GM19239 (cell line): ENCODE results near the gene C1orf105.
A peak's percentile ranks its signal among the peaks of the same experiment; 100 is the strongest.

Source experiments
- DNase-seq: peaks from one replicate; pipeline ENCODE4 v3.0.0; 2011; ENCODE audit warnings: low spot score; ENCODE audit not compliant: insufficient read length
- FAIRE-seq: peaks from 2 replicates; lab custom pipeline; 2011; peaks lifted over from hg19 to GRCh38; lab: Jason Lieb, UNC

C1orf105 gene

DNA sequence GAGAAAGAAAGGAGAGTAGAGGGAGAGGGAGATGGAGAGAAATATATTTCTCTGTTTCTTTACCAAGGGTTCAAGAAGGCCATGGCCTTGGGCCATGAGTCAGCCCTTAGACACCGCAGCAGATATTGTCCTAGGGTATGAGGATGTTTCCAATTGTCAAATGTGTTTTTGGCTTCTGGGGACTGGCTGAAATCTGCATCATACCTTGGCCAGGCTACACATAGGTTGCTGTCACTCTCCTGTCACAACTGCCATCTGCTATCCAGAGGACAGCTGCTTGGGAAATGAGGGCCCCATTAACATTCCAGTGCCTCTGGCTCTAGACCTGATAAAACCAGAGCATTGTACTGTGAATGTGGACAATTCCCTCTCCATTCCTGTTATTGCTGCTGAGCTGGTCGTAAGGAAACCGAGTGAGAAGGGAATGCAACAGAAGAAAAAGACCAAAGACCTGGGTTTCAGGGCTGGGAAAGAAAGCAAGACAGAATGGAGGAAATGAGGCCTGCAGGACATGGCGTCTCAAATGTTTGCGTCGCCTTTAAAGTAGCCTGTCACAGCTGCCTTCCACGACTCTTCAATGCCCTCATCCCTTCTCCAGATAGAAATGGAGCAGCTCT lies 32.2 kb downstream of the C1orf105 start:
- FAIRE-seq = no peak
- no peak for DNase-seq

GRCh38 chr1:172453153-172453545 lies 32.7 kb downstream of the C1orf105 start:
- no peak for FAIRE-seq

GRCh38 chr1:172453607-172454006 lies 33.1 kb downstream of the C1orf105 start:
- no peak for FAIRE-seq
- DNase-seq = no peak

More at GRCh38 chr1:172453153-172453545, 32.7 kb downstream of the C1orf105 start:
- DNase-seq = no peak

DNA sequence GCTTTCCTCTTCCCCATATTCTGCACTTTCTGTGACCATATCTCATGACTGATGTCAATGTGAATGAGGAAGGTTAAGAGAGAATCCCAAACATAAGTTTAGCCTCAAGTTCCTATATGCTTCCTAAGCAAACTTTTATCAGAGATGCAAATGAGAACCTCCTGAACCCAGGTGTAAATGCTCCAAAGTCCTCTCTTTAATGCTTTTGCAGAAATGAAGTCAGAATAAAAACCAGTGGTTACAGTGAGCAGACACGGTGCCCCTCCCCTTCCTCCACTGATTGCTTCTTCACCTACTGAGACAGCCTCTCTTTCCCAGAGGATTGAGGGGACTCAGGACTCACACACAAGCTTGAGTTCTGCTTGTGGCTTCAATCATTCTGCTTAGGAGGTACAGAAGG lies 35.0 kb downstream of the C1orf105 start:
- no peak for DNase-seq
- FAIRE-seq = no peak

- DNase-seq (no peak), FAIRE-seq (no peak)
These were observed 35.9 kb downstream of the C1orf105 start for GRCh38 chr1:172456344-172456769.

DNA sequence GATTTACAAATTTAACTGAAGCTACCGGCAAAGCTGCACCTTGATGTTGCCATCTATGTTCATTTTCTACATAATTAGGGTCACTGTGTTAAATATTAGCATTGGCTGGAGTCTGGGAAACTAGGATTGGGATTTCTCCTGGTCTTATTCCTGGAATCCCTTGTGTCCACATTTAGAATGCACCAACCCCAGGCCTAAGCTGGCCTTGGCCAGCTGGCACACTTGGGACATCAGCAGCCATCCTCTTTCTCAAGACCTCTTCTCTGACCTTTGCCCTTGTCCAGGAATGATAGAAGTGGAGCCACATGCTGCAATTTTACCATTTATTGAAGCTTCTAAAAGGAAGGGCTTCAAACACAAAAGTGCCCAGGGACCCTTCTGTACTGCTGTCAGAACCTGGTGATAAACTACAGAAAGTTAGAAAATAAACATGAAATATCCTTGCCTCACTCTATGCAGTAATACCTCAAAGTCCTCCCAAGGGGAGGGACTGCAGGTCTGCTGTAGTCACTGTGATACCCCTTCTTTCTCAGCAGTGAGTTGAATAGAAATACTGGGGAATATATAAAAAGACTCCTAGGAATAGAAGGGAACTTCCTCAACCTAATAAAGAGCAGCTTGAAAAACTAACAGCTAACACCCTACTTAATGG lies 37.1 kb downstream of the C1orf105 start:
- FAIRE-seq (no peak), DNase-seq (no peak)

DNA sequence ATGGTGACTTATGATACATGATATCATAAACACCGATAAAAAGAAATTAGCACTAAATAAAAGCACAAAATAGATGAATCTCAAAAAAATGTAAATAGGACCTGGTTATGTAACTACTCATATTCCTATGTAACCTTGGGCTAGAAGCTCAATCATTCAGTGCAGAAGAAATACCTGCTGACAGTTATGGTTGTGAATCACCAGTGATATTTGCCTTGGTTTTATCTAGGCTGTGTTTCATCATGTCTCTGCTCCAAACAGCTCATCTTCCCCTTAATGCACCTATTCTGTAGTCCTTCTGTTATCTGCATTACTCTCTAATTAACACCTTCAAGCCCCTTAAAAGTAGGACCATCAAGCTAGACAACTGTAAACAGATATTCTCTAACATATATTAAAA lies 39.7 kb downstream of the C1orf105 start:
- no peak for FAIRE-seq
- no peak for DNase-seq

GRCh38 chr1:172460887-172461315 lies 40.4 kb downstream of the C1orf105 start:
- FAIRE-seq (no peak), DNase-seq (no peak)

GRCh38 chr1:172465617-172466016 lies 45.1 kb downstream of the C1orf105 start:
- DNase-seq (no peak), FAIRE-seq (no peak)

DNA sequence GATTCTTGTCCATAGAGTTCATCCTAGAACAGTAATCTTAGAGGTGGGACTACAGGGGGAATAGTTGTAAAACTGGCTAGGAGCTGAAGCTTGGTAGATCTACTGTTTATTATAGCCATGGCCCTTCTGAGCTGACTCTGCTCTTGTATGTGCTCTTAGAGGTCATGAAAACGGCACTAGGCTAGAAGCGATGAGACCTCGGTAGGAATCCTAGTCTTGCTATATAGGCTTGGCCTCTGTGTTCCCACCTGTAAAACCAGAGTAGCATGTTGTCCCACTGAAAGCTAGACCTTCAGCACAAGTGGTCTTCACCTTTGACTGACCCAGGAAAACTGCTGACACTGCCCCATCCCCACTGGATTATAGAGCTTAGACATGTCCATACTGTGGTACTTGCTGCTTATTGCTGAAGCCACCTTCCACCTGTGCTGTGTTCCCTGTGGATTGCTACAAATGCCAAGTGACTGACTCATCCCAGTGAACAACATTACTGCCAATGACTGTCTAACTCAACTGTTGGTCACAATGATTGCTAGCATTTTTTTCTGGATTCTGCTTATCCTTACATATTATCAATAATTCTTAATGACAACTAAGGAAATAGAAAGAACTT lies 46.4 kb downstream of the C1orf105 start:
- no peak for DNase-seq

DNA sequence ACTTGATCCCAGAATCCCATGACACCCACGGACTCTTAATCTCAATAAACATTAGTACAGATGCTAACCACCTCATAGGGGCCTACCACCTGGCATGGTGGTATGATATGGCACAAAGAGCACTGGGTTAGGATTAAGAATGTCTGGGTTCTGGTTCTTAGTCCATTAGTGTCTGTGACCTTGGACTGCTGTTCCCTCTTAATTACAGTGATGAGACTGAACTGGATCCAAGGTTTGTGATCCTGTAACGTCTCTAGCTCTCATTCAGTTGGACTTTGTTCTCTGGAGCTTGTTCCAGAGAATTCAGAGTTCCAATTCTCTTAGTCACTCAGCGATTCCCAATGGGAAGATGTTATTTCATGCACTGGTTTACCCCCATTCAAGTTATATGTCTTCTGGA lies 47.0 kb downstream of the C1orf105 start:
- no peak for DNase-seq
- FAIRE-seq = no peak

More for the DNA sequence above, 46.4 kb downstream of the C1orf105 start:
- no peak for FAIRE-seq

GRCh38 chr1:172468296-172468695 lies 47.8 kb downstream of the C1orf105 start:
- DNase-seq (no peak), FAIRE-seq (no peak)

- FAIRE-seq = no peak
- DNase-seq = no peak
These were observed 49.2 kb downstream of the C1orf105 start for GRCh38 chr1:172469717-172470116.

DNA sequence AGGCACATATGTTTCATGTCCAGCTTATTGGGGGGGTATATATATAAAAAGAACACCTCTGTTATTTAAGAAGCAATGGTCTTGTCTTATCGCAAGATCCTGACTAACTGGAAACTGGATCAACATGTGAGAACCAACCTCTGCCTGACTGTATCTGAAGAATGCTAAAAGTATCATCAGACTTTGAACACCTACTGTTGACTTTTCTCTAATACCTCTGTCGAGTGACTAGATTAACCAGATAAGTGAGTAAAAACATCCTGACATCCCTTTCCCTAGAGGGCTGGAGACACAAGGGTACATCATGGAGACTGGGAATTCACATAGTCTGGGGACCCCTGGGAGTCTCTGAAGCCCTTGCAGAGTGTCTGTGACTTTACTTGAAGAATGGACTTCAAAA lies 49.7 kb downstream of the C1orf105 start:
- no peak for FAIRE-seq
- no peak for DNase-seq

DNA sequence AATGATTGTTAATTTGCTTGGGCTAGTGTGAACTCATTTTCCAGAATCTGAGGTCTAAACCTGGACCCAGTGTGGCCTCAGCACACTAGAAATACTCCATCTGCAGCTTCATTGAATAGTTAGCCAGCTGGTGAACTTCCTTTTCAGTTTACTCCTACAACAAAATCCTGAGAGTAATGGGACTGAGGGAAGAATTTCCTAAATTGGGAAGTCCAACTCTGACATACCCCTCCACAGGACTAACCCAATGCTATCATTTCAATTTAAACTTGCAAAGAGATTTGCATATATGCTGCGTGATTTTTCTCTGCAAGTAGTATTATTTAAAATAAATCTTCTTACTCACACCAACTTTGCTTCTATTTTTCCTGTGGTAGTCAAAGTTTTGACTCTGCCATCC lies 51.2 kb downstream of the C1orf105 start:
- FAIRE-seq (peak; percentile 26), DNase-seq (no peak)

GRCh38 chr1:172472495-172472894 lies 52.0 kb downstream of the C1orf105 start:
- DNase-seq (no peak), FAIRE-seq (no peak)

GRCh38 chr1:172473302-172473701 lies 52.8 kb downstream of the C1orf105 start:
- DNase-seq (no peak), FAIRE-seq (no peak)

DNA sequence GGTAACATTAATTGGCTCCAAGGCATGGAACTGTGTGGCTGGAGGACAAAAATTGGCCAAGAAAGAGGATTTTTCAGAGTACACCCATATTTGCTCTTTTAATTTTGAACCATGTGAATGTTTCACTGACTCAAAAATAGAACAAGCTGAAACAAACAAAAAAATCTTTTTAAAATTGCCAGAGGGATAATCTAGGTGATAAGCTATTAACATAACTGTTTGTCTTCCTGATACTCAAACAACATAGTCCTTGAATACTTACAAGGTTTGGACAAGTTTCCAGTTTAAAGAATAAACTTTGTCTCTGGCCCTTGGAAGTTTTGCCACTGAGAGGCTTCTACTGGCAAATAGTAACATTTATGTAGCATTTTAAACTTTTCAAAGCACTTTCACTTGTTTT lies 53.4 kb downstream of the C1orf105 start:
- DNase-seq (no peak), FAIRE-seq (no peak)

- FAIRE-seq = no peak
- no peak for DNase-seq
These were observed 55.8 kb downstream of the C1orf105 start for GRCh38 chr1:172476218-172476811.

- DNase-seq = no peak
- no peak for FAIRE-seq
These were observed 56.7 kb downstream of the C1orf105 start for GRCh38 chr1:172477216-172477615.

- DNase-seq (no peak), FAIRE-seq (no peak)
These were observed 57.3 kb downstream of the C1orf105 start for GRCh38 chr1:172477741-172478140.
